Activated CD8-positive, alpha-beta memory T cell treated with anti-CD3 and anti-CD28 coated beads, Interleukin-2, amount 50 U/mL, for 24 hours (primary cell): Measurements from ENCODE around the gene ANP32B.
"Not testable (repeated sequence)": the region's sequence is repeated elsewhere in the genome, so short reads cannot be mapped to it uniquely, and the experiment has no call there.

Experiments
- DNase-seq: peaks from one replicate; pipeline ENCODE4 v3.0.0-alpha.2; 2020; ENCODE audit errors: extremely low read depth

ANP32B gene

DNA sequence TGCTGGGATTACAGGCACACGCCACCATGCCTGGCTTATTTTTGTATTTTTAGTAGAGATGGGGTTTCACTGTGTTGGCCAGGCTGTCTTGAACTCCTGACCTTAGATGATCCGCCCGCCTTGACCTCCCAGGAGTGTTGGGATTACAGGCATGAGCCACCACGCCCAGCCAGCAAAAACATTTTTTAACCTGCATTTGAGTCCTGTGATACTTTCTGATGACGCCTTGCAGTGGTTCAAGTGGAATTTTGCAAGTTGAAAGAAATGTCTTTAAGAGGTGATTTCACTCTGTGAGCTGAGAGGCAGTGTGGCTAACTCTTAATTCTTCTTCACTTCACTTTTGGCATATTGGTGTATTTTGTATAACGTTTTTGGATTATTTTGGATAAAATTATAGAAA lies 9.1 kb downstream of the ANP32B start:
- no peak for DNase-seq

DNA sequence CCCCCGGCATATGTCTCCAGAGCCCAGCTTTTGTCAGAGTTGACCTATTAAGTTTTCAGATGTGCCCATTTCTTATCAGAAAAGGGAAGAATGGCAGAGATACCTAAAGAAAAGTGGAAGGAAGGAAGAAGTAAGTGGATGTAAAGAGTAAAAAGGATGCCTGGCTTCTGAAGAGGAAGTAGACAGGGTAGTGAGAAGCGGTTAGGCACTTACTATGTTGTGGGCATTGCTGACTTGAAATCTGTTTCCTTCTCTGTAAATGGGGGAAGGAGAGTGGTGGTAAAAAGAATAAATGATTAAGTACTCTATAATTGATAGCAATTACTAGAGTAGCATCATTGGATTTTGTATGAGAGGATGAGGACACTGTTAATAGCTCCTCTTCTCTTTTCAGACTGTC lies 9.9 kb downstream of the ANP32B start:
- DNase-seq = no peak

DNA sequence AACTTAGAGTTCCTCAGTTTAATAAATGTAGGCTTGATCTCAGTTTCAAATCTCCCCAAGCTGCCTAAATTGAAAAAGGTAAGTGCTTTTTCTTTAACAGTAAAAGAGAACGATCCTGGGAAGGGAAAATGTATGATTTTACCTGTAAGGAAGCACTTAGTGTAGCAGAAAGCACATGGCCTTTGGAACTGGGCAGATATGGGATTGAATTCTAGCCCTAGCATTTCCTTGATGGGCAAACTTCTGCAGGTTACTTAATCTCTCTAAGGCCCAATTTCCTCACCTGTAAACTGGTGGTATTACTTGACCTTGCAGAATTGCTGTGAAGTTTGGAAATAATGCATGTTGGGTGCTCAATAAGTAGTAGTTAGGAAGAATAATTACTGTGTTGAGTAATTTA lies 11.6 kb downstream of the ANP32B start:
- no peak for DNase-seq

DNA sequence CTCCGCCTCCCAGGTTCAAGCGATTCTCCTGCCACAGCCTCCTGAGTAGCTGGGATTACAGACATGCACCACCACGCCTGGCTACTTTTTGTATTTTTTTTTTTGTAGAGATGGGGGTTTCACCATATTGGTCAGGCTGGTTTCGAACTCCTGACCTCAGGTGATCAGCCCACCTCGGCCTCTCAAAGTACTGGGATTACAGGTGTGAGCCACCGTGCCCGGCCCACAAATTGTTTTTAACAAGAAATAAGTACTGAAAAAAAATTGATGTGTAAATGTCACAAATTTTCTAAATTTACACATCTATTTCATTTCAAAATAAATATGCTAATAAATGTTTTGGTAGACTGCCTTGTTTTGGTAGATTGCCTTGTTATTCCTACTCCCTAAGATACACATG lies 13.5 kb downstream of the ANP32B start:
- DNase-seq = not testable (repeated sequence)

DNA sequence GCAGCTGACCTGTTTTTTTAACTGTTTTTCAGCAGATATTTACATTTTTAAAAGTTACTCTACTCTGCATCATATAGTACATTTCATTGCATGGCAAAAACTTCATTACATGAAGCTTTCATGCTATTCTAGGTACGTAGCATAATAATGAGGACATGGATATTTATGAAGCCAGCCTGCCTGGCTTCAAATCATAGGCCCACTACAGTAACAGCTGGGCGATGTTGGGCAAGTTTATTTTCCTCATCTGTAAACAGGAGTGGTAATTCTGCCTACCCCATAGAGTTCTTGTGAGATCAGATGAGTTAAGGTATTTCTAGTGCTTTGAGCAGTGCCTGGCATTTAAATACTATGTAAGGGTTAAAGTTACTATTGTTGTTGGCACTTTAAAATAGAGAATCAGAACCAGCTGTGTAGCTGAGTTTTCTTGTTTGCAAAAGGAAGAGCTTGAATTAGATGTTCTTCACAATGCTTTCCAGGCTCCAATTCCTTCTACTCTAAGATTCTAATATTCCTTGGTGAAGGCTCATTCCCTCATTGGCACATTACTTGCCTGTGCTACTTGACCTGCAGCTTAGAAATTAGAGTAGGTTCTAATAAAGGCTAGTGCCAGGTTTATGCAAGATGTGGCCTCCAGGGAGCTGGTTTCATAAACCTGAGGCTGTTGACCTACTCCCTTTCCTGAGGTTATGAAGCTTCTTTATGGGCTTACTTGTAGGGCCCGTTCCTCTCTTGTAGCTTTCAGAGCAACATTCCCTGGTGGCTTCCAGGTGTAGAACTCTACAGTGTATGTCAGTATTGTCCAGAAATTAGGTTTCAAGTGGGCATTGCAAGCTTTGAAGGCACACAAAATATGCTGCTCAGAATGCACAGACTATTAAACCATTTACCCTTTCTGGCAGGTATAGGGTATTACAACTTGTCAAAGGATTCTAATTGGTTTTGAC lies 14.5 kb downstream of the ANP32B start:
- DNase-seq = no peak

- no peak for DNase-seq
These were observed 19.7 kb downstream of the ANP32B start for GRCh38 chr9:98002808-98003207.

DNA sequence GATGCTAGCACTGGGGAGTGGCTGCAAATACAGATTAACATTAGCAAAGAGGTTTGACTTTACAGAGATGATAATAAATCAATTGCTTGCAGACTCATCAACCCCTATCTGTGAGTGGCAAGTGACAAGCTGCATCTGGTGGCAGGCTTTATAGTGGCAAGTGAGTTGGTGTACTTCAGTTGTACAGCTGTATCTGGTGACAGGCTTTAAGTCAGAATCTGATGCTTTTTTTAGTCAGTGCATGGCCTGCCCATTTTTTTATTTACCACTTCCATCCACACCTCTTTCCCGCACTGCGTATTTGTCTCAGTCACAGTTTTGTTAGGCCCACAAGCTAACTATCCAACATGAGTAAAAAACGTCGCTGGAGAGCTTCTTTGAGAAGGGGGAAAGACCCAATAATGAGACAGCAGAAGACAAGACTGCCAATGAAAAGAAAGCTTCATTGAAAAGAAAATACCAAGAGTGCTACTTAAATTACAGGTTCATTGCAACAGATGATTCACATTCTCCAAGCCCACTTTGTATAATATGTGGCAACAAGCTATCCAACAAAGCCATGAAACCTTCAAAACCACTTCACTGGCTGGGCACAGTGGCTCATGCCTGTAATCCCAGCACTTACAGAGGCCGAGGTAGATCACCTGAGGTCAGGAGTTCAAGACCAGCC lies 23.1 kb downstream of the ANP32B start:
- DNase-seq = no peak

GRCh38 chr9:98007251-98007928 lies 24.2 kb downstream of the ANP32B start:
- no peak for DNase-seq

- no peak for DNase-seq
These were observed 25.6 kb downstream of the ANP32B start for GRCh38 chr9:98008764-98009163.

DNA sequence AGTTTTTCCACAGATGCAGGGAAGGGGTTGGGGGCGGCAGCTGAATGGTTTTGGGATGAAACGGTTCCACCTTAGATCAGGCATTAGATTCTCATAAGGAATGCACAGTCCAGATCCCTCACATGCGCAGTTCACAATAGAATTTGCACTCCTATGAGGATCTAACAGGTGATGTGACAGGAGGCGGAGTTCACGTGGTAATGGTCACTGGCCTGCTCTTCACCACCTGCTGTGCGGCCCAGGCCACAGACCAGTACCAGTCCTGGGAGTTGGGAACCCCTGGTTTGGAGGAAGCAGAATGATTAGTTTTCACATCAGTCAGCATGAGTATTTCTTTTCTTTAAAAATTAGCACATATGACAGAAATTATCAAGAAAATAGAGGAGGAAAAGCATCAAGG lies 26.3 kb downstream of the ANP32B start:
- DNase-seq = no peak

DNA sequence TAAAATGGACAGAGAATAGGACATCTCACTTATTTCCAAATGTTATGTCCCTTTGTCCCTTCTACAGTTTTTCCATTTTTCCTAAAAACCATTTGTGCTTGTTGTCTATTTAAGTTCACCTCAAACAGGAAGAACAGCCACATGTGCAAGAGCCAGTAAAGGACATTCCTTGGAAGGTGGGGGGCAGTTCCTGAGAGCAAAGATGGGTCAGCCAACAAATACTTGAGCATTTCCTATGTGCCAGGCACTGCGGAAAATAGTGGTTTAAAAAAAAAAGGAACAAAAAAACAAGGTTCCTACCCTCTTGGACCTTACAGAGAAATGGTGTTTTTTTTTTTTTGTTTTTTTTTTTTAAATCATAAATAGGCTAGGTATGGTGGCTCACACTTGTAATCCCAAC lies 26.8 kb downstream of the ANP32B start:
- DNase-seq = no peak

DNA sequence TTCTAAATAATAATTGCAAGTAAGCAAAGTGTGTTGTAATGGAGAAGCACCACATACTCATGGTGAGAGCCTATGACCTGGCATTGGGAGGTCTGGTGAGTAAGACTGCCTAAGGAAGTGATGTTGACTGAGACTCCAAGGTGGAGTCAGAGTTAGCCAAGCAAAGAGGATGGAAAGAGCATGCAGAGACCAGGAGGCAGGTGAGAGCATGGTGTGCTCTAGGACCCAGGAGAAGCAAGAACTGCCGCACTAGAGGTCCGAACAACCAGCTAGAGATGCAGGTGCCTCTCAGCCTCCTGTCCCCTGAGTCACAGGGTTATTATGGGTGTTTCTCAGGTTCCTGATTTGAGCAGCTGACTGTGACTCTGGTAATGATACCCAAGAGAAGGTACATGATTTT lies 27.3 kb downstream of the ANP32B start:
- no peak for DNase-seq

GRCh38 chr9:98011122-98011521 lies 28.0 kb downstream of the ANP32B start:
- DNase-seq = no peak

DNA sequence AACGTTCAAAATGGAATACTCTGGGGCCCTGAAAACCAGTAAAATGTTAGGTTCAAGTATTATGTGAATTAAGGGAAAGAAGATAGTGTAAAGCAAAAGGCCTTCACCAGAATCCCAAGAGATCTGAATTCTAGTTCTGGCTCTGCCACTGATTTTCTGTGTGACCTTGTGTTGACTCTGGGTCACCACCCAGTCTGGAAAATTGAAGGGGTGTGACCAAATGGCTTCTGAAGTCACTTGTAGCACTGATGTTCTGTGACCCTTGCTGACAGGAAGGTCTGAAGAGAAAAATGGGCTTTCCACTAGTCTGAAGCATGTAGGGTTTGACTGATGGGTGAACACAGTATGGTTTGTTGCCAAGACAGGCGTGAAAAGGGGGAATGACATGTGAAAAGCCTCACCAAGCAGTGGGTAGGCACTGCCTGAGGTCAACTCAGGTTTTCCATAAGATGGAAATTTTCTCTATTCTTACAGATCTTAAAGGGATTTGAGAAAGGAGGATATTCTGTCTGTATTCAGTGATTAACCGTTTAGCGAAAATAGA lies 33.1 kb downstream of the ANP32B start:
- no peak for DNase-seq

DNA sequence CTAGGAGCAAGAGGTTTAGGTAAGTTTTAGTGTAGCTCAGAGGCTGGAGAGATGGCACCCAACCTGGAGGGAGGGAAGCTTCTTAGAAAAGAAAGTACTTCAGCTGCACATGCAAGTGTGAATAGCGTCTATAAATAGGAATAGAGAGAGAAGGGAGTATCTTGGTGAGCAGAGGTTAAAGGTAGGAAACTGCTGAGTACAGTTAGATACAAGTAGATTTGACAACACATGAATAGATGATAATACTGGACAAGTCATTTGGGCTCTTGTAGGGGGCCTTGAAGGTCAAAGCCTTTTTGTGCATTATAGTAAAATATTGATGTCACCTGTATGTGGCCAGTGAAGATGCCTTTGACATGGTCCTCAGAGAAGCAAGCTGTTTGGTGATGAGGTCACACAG lies 34.2 kb downstream of the ANP32B start:
- no peak for DNase-seq

- no peak for DNase-seq
These were observed 35.2 kb downstream of the ANP32B start for GRCh38 chr9:98018347-98018746.

DNA sequence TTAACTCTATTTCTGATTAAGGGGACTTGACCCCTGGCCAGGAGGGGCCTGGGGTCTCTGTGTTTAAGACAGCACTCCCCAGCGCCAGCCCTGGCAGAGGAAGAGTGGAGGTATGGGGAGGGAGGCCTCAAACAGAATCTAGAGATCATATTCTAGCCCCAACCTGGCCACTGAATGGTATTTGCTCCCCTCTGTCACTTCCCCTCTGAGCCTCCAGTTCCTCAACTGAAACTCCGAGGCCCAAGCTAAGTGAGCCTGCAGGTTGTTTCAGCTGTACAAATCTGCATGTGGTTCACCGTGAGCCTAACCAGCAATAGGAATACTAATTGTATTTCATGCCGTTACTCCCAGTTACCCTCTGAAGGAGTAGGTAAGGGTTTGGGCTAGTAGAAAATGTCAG lies 36.0 kb downstream of the ANP32B start:
- no peak for DNase-seq

- not testable (repeated sequence) for DNase-seq
These were observed 36.7 kb downstream of the ANP32B start for GRCh38 chr9:98019869-98020268.

GRCh38 chr9:98020476-98021145 lies 37.5 kb downstream of the ANP32B start:
- DNase-seq = no peak

GRCh38 chr9:98021306-98022040 lies 38.3 kb downstream of the ANP32B start:
- DNase-seq = no peak

DNA sequence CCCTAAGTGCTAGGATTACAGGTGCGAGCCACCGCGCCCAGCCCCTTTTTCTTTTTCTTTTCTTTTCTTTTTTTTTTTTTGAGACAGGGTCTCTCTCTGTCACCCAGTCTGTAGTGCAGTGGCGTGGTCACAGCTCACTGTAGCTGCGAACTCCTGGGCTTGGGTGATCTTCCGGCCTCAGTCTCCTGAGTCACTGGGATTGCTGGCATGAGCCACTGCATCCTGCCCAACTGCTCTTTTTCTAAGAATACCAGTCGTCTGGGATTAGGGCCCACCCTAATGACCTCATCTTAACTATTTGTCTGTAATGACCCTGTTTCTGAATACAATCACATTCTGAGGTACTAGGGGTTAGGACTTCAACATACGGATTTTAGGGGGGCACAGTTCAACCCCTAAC lies 39.3 kb downstream of the ANP32B start:
- DNase-seq = no peak
